ENCODE measurements around the gene PDLIM5.

DNA sequence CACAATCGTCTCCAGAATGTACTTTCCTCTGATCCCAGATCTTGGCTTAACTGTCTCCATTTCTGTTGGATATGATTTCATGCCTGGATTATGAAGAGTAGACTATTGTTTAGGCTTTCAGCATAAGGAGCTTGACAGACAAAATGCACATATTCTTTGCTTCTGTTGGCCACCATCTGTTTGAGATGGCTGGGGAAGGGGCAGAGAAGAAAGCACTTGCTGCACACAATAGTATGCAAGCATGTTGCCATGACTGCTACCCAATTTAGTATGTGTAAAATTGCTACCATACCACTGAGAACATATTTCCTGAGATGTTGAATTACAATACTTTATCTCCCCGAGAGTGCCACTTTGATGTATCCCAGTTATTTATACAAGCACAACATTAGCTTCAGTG, 178.1 kb downstream of the PDLIM5 start:
- TF ChIP-seq, protein P1, sequence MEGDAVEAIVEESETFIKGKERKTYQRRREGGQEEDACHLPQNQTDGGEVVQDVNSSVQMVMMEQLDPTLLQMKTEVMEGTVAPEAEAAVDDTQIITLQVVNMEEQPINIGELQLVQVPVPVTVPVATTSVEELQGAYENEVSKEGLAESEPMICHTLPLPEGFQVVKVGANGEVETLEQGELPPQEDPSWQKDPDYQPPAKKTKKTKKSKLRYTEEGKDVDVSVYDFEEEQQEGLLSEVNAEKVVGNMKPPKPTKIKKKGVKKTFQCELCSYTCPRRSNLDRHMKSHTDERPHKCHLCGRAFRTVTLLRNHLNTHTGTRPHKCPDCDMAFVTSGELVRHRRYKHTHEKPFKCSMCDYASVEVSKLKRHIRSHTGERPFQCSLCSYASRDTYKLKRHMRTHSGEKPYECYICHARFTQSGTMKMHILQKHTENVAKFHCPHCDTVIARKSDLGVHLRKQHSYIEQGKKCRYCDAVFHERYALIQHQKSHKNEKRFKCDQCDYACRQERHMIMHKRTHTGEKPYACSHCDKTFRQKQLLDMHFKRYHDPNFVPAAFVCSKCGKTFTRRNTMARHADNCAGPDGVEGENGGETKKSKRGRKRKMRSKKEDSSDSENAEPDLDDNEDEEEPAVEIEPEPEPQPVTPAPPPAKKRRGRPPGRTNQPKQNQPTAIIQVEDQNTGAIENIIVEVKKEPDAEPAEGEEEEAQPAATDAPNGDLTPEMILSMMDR (optimal IDR thresholded peaks at IDR 0.05 in 1 of 3, IDR thresholded peaks at IDR 0.05 in 1 of 3, conservative IDR thresholded peaks at IDR 0.05 in 1 of 3; ENCODE audit: extremely low read depth in 1 of 3, insufficient read depth in 2 of 3, low read length in 3 of 3), result no peak
- TF ChIP-seq EZH2 (IDR thresholded peaks at IDR 0.05; ENCODE audit: low read length), result no peak
